HS-27A (cell line): ENCODE data around the gene DIP2B.

Experiments used
- DNase-seq: peaks from one replicate; pipeline ENCODE4 v3.0.0-alpha.2; 2012; ENCODE audit warnings: low read depth, missing footprints

DIP2B gene

DNA sequence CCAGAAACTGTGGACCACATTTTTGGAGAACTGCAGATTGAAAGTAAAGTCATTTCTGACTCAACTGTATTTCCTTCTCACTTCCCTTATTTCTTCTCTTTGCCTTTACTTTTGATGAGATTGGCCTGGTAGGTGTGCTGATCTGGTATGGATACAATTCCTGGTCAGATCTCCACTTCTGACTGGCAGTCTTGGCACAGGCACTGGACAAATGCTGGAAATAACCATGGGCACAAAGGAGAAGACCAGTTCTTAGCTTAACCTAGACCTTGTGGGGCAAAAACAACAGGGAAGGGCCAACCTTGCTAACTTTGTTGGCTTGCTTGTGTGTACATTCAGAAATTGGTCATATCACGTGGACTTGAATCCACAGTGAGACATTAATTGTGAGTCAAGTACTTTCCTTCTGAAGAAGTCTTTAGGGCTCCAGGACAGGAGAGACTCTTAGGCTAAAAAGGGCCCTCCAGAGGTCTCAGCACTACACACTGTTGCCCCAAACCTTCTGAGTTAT, 75.0 kb downstream of the DIP2B start:
- no peak for DNase-seq

GRCh38 chr12:50580436-50580835, 75.7 kb downstream of the DIP2B start:
- no peak for DNase-seq

DNA sequence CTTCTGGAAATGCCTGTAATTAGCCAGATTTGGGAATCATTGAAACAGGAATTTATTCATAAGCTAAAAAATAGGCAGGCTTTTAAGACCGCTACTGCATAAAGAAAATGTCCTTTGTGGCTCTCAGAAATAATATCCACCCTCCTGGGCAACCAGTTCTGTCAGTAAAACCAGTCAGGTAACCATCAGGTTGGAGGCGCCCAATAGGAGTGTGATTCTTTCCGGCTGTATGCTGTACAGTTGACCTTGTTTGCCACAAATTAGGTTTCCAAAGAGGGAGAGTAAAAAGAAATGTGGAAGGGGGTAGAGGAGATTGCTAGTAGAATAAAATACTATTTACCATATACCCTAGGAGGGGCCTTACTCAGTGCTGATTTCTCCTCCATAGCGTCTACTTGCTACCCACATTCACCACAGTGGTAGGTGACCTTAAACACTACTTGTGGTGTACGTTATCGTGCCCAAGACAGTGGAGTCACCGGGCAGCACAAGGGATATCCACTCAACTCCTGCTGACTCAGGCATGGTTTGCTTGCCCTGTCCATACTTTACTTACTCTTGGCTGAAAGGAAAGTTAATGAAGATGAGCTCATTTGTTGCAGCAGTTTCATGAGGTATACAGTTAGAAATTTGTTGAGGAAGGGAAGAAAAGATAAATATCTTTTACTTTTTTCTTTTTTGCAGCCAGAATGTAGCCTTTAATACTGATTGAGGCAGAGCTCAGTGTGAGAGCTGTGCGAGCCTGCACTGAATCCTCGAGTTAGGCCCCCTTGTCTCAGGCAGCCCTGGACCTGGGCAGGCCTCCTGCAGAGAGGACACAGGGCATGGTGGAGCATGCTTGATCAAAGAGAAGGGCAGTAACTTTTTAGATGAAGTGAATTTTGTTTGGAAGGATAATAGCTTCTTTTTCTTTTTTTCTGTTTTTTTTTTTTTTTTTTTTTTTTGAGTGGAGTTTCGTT, 76.7 kb downstream of the DIP2B start:
- DNase-seq, result no peak

GRCh38 chr12:50584135-50584534, 79.3 kb downstream of the DIP2B start:
- no peak for DNase-seq

- peak; percentile 63 for DNase-seq
Measured at GRCh38 chr12:50589650-50590435, 85.1 kb downstream of the DIP2B start.

DNA sequence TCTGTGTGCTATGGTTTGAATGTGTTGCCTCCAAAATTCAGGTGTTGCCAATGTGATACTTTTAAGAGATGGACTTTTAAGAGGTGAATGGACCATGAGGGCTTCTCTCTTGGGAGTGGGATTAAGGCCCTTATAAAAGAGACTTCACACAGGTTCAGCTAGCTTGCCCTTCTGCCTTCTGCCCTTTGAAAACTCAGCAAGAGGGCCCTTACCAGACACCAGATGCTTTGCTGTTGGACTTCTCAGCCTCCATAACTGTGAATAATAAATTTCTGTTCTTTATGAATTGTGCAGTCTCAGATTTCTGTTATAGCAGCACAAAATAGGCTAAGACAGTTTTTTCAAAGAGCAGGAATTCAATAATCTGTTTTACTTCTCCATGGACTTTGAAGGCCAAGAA, 86.1 kb downstream of the DIP2B start:
- no peak for DNase-seq

- DNase-seq, result no peak
Measured at GRCh38 chr12:50595667-50596066, 90.9 kb downstream of the DIP2B start.

DNA sequence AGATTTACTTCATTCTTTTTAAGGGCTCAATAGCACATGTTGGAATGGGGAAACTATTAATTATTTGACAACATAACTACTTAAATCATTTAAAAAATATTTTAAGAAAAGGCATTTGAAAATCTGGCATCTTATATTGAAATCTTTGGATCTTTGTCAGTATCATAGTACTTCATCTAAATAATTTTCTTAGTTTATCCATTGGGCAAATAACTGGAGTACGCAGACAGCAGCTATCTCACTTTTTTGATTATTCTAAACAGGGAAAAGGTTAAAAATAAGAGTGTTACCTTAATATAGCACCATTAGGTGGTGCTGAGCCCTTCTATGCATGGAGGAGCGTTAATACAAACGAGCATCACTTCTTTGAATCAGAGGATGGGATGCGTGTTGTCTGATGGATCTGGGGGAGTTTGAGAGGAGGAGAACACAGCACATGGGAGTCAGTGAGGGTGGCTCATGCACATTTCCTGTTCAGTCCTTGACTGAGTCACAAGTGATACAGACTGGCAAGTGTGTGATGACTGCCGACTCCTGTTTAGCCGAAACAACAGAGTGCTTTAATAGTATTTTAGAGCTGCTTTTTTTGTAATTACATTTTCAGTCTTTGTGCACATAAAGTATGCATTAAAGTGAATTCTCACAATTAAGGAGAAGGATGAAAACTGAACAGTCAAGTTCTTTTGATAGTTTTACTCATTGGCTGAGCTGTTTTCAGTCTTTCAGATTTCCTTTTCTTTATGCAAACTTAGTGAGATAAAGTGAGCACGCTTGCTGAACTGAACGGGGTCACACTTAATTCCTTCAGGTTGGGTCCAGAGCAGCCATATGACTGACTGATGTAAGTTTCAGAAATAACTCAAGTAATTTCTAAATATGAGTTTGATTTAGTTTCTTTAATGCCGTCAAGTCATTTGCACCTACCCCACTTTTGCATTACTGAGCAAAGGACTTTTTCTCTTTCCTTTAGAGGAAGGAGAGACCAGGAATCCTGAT, 92.7 kb downstream of the DIP2B start:
- DNase-seq, result no peak

DNA sequence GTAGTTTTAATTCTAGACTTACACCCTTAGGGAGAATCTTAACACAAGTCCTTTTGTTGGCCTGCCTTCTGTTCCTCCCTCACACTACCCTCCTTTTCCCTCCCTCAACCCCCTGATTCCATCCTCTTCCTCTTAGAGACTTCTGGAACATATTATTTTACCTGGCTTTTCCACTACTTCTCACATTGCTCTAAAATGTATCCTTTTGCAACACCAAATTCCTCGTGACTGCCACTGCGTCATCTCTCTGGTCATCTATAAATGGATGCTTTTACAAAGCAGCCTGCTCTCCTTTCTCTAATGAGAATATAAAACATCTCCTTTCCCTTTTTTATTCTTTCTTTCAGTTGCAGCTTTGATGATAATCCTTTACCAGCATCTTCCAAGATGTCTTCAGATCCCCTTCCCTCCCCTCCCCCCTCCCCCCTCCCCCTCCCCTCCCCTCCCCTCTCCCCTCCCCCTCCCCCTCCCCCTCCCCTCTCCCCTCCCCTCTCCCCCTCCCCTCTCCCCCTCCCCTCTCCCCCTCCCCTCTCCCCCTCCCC, 93.6 kb downstream of the DIP2B start:
- no peak for DNase-seq

DNA sequence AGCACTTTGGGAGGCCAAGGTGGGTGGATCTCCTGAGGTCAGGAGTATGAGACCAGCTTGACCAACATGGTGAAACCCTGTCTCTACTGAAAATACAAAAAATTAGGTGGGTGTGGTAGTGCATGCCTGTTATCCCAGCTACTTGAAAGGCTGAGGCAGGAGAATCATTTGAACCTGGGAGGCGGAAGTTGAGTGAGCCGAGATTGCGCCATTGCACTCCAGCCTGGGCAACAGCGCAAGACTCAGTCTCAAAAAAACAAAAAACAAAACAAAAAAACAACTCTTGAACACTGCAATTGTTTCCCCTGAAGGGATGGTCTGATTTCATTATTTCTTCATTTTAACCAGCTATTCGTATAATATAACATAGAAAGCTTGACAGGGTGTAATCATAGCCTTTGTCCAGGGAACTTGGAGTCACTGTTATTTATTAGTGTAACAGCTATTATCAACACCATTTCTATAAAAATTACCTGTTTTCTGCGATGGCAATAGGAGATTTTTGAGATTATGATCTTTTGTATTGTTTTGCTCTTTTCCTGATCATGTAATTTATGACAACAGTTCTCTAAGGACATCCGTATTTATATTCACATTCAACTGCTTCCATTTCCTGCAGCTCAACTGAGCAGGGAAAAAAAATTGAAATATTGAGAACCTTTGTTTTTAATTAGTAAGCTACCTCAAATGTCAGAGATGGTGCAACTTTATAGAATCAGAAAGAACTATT, 94.7 kb downstream of the DIP2B start:
- DNase-seq, result no peak

DNA sequence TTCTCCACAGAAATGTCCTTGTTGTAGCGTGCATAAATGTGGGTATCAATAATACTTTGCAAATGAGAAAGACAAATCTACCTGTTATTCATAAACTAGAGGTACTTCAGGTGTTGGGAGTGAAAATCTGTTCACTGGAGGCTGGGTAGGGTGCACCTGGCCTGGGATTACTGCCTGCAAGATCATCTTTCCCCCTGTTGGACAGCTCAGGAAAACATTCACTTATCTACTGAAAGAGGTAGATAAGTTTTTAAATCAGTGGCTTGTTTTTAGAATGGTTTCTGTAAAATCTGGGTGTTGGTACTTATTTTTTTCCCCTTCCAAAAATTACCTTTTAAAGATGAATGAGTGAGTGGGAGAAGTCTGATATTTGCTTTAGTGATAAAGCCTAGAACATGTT, 95.6 kb downstream of the DIP2B start:
- DNase-seq, result no peak

DNA sequence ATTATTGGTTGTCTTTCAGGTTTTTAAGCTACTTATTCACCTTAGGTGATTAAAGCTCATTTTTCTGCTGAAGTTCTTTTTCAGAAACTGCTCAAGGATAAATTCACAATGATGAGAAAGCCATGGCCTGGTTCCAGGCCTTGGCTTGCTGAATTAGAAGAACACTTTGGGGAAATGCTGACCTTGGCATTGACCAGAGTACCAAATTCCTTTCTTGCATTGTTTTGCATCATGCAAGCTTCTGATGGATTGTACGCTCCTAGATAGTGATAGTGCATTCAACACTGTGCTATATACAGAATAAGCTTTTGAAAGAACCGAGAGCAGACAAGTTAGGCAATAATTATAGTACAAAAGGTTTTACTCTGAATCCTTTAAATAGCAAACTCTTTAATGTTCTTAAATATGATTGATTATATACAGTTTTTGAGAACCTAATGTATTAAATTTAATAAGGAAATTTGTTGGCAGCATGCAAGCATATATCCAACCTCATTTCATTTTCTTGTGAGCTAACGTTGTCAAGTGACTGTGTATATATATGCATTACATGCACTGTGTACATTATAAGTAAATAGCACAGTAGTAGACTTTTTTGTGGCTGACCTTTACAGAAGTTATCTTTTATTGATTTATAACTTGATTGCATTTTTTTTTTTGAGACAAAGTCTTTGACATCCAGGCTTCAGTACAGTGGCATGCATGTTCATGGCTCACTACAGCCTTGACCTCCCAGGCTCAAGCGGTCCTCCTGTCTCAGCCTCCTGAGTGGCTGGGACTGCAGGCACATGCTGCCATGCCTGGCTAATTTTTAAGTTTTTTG, 99.2 kb downstream of the DIP2B start:
- no peak for DNase-seq

DNA sequence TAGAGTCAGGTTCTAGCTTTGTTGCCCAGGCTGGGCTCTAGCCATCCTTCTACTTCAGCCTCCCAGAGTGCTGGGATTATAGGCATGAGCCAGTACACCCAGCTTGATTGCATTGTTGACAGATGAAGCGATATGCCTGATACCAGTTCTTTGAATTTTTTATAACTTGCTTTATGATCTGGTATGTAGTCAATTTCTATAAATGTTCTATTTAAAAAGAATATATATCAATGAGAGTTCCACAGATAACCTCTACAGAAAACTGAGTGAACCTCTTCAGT, 99.8 kb downstream of the DIP2B start:
- DNase-seq, result no peak

GRCh38 chr12:50606675-50607375, 102.0 kb downstream of the DIP2B start:
- no peak for DNase-seq

DNA sequence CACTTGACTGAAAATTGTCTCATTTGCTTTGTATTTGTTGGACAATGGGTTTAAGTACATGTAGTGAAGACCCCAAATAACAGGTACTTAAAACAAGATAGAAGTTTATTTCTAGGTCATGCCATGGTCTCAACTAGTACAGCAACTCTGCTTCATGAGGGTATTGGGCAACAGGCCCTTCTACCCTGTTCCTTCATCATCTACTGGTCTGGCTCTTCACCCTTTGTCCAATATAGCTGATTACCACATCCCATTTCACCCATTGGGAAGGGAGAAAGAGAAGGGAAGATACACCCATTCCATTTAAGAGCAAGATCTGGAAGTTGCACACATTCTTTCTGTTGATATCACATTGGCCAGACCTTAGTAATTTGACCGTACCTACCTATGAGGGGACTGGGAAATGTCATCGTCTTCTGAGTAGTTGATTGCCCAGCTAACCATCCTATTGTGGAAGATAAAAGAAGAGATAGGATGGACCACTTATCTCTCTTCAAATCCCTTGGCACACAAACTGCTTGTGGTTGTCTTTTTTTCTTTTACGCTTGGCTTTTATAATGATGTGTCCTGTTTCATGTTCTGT, 104.6 kb downstream of the DIP2B start:
- DNase-seq, result no peak

DNA sequence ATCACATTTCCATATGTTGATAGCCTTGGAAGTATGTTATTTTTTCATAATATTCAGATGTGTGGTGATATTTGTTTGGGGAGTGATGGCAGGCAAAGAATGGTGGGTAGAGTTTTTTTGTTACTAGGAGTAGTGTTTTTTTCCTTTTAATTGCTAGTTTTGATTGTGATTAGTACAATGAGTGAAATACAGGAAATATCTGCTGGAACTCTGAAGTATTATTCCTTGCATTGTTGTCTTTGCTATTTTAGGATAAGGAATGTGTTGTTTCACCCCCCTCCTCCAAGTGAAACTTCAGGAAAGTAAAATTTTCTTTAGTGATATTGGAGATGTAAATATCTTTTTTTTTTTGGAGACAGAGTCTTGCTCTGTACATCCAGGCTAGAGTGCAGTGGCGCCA, 105.4 kb downstream of the DIP2B start:
- no peak for DNase-seq

- DNase-seq, result no peak
Measured at GRCh38 chr12:50611021-50611744, 106.4 kb downstream of the DIP2B start.

GRCh38 chr12:50612882-50613281, 108.1 kb downstream of the DIP2B start:
- no peak for DNase-seq
